Mesenteric fat pad (tissue), 1 donor: ENCODE results near the gene PLCB2. TPM values are rescaled to one million over a fixed set of nuclear protein-coding genes. Genes with fewer than 3 reads are reported as not detected.

Source experiments
- DNase-seq: peaks from one replicate; pipeline ENCODE4 v3.0.0-alpha.2; 2020; ENCODE audit warnings: low spot score
- total RNA-seq: library from RNA; stranded (reverse); fragmentation: NEBNext Ultra II Directional; extraction: Animal tissue kit (Norgen Biotek cat#: 25700); gene quantifications from one replicate; pipeline ENCODE4 v1.2.1, GENCODE V29; 2021
- donor health status: DM: yes; HTN: yes; CAD: no.

Gene PLCB2
- total RNA-seq, 1 donor from 2014 or later = 31.9 TPM

GRCh38 chr15:40272485-40273056 lies 35.2 kb downstream of the PLCB2 start:
- DNase-seq = no peak

- DNase-seq = no peak
These were observed 35.9 kb downstream of the PLCB2 start for GRCh38 chr15:40271685-40272484.

GRCh38 chr15:40270246-40270995 lies 37.3 kb downstream of the PLCB2 start:
- no peak for DNase-seq

- DNase-seq = no peak
These were observed 38.1 kb downstream of the PLCB2 start for GRCh38 chr15:40269604-40270003.

- DNase-seq = no peak
These were observed 40.1 kb downstream of the PLCB2 start for GRCh38 chr15:40267670-40268069.

GRCh38 chr15:40266828-40267304 lies 40.9 kb downstream of the PLCB2 start:
- no peak for DNase-seq

- no peak for DNase-seq
These were observed 41.9 kb downstream of the PLCB2 start for GRCh38 chr15:40265875-40266274.

- DNase-seq = no peak
These were observed 42.4 kb downstream of the PLCB2 start for GRCh38 chr15:40265355-40265754.

- no peak for DNase-seq
These were observed 43.2 kb downstream of the PLCB2 start for GRCh38 chr15:40264321-40265153.

GRCh38 chr15:40263024-40263754 lies 44.5 kb downstream of the PLCB2 start:
- DNase-seq = no peak

GRCh38 chr15:40259021-40259420 lies 48.7 kb downstream of the PLCB2 start:
- no peak for DNase-seq

GRCh38 chr15:40258544-40258943 lies 49.2 kb downstream of the PLCB2 start:
- no peak for DNase-seq

- no peak for DNase-seq
These were observed 49.9 kb downstream of the PLCB2 start for GRCh38 chr15:40257656-40258450.

- no peak for DNase-seq
These were observed 51.0 kb downstream of the PLCB2 start for GRCh38 chr15:40256638-40257235.

- no peak for DNase-seq
These were observed 52.7 kb downstream of the PLCB2 start for GRCh38 chr15:40255033-40255432.

- DNase-seq = no peak
These were observed 53.3 kb downstream of the PLCB2 start for GRCh38 chr15:40254452-40254851.

GRCh38 chr15:40253167-40253790 lies 54.5 kb downstream of the PLCB2 start:
- no peak for DNase-seq

- no peak for DNase-seq
These were observed 55.1 kb downstream of the PLCB2 start for GRCh38 chr15:40252438-40253166.
